ENCODE results near the gene PARK7. TPM values are rescaled to one million over a fixed set of nuclear protein-coding genes. Genes with fewer than 3 reads are reported as not detected.

Gene PARK7
- total RNA-seq, 1 donor from 2014 or later: 196 TPM

- Mint-ChIP-seq H3K4me3 (ENCODE audit: unreplicated experiment) (no peak overlapping the region), H3K27ac (ENCODE audit: unreplicated experiment) (no peak overlapping the region), H3K27me3 (ENCODE audit: unreplicated experiment) (peaks cover 2% of the 10 kb centered on the region), H3K36me3 (ENCODE audit: unreplicated experiment) (no peaks in the 10 kb centered on the region), H3K4me1 (ENCODE audit: low read depth, unreplicated experiment) (no peaks in the 10 kb centered on the region), H3K9me3 (ENCODE audit: unreplicated experiment) (peaks cover 4% of the 10 kb centered on the region)
- TF ChIP-seq CTCF (IDR thresholded peaks at IDR 0.05; ENCODE audit: partially characterized antibody, unreplicated experiment): no peak
- no peak for DNase-seq
Measured at GRCh38 chr1:7991504-7992440, 30.3 kb downstream of the PARK7 start.

GRCh38 chr1:7992885-7993284, 31.4 kb downstream of the PARK7 start:
- no peak overlapping the region for H3K27ac Mint-ChIP-seq (ENCODE audit: unreplicated experiment)
- no peaks in the 10 kb centered on the region for H3K4me1 Mint-ChIP-seq (ENCODE audit: low read depth, unreplicated experiment)
- no peaks in the 10 kb centered on the region for H3K36me3 Mint-ChIP-seq (ENCODE audit: unreplicated experiment)
- TF ChIP-seq CTCF (IDR thresholded peaks at IDR 0.05; ENCODE audit: partially characterized antibody, unreplicated experiment): no peak
- no peak overlapping the region for H3K4me3 Mint-ChIP-seq (ENCODE audit: unreplicated experiment)
- H3K9me3 Mint-ChIP-seq (ENCODE audit: unreplicated experiment): peaks cover 6% of the 10 kb centered on the region
- peaks cover 2% of the 10 kb centered on the region for H3K27me3 Mint-ChIP-seq (ENCODE audit: unreplicated experiment)
- no peak for DNase-seq

- peaks cover 2% of the 10 kb centered on the region for H3K27me3 Mint-ChIP-seq (ENCODE audit: unreplicated experiment)
- H3K36me3 Mint-ChIP-seq (ENCODE audit: unreplicated experiment): no peaks in the 10 kb centered on the region
- H3K4me3 Mint-ChIP-seq (ENCODE audit: unreplicated experiment): no peak overlapping the region
- peaks cover 7% of the 10 kb centered on the region for H3K9me3 Mint-ChIP-seq (ENCODE audit: unreplicated experiment)
- no peak overlapping the region for H3K27ac Mint-ChIP-seq (ENCODE audit: unreplicated experiment)
- no peak for TF ChIP-seq CTCF (IDR thresholded peaks at IDR 0.05; ENCODE audit: partially characterized antibody, unreplicated experiment)
- no peaks in the 10 kb centered on the region for H3K4me1 Mint-ChIP-seq (ENCODE audit: low read depth, unreplicated experiment)
- no peak for DNase-seq
Measured at GRCh38 chr1:7993593-7994479, 32.3 kb downstream of the PARK7 start.

GRCh38 chr1:7994827-7995226, 33.3 kb downstream of the PARK7 start:
- DNase-seq: no peak
- Mint-ChIP-seq H3K27me3 (ENCODE audit: unreplicated experiment) (peaks cover 2% of the 10 kb centered on the region), H3K4me3 (ENCODE audit: unreplicated experiment) (no peak overlapping the region), H3K36me3 (ENCODE audit: unreplicated experiment) (no peaks in the 10 kb centered on the region), H3K27ac (ENCODE audit: unreplicated experiment) (no peak overlapping the region), H3K9me3 (ENCODE audit: unreplicated experiment) (peaks cover 7% of the 10 kb centered on the region), H3K4me1 (ENCODE audit: low read depth, unreplicated experiment) (no peaks in the 10 kb centered on the region)
- no peak for TF ChIP-seq CTCF (IDR thresholded peaks at IDR 0.05; ENCODE audit: partially characterized antibody, unreplicated experiment)

Measured in glutamatergic neuron (in vitro differentiated cells).